Transverse colon (tissue), 4 donors: ENCODE data around the gene OLIG1. TPM values are rescaled to one million over a fixed set of nuclear protein-coding genes. Genes with fewer than 3 reads are reported as not detected.

Source experiments
- DNase-seq: peaks from one replicate; pipeline ENCODE4 v3.0.0-alpha.2; 2019
- H3K27ac ChIP-seq, 4 donors: fragments of 200-600 bp; sonication (generic); 2 replicates each; pipeline ENCODE4 v1.5.1; 2016 to 2018; ENCODE audit warnings: inconsistent platforms in 4 of 4
- H3K27me3 ChIP-seq: fragments of 200-600 bp; sonication (generic); 2 replicates; pipeline ENCODE4 v1.5.1; 2017; ENCODE audit warnings: inconsistent platforms
- H3K36me3 ChIP-seq, 4 donors: fragments of 200-600 bp; sonication (generic); 2 replicates each; pipeline ENCODE4 v1.5.1; 2017 to 2019; ENCODE audit warnings: inconsistent platforms in 4 of 4
- H3K4me1 ChIP-seq, 4 donors: fragments of 200-600 bp; sonication (generic); 2 replicates each; pipeline ENCODE4 v1.5.1; 2017 to 2020; ENCODE audit warnings: inconsistent platforms in 4 of 4
- H3K4me3 ChIP-seq, 4 donors: fragments of 200-600 bp; sonication (generic); 1 replicate in 1 of 4; 2 replicates in 3 of 4; pipeline versions ENCODE4 v1.5.1 to v1.6.1; 2017 to 2019; ENCODE audit warnings: inconsistent platforms in 4 of 4
- H3K9me3 ChIP-seq, 2 donors: fragments of 200-600 bp; sonication (generic); 2 replicates each; pipeline ENCODE4 v1.5.1; 2017 to 2019; ENCODE audit warnings: inconsistent platforms in 2 of 2
- EP300 ChIP-seq: sonication (generic); formaldehyde crosslinking; IDR thresholded peaks from one replicate; pipeline ENCODE4 v1.6.1; 2017; ENCODE audit warnings: antibody characterized with exemption, low read depth
- POLR2A ChIP-seq: fragments of 450-650 bp; IDR thresholded peaks from one replicate; pipeline ENCODE4 v1.6.1; 2016; ENCODE audit warnings: antibody characterized with exemption, mild to moderate bottlenecking, moderate library complexity
- POLR2AphosphoS5 ChIP-seq, 3 donors: sonication (generic); formaldehyde crosslinking; IDR thresholded peaks; one replicate each; pipeline ENCODE4 v1.6.1; 2016; ENCODE audit warnings: antibody characterized with exemption in 3 of 3
- WGBS, 2 donors: methylation state at CpG; one replicate each; pipeline ENCODE4 v1.1.5; 2018; ENCODE audit warnings: low coverage in 1 of 2; 5-methylcytosine and 5-hydroxymethylcytosine counted together
- in situ Hi-C, 4 donors: fragments of 200-750 bp; cut with MboI; loops; one replicate each; pipeline versions ENCODE4 v1.15.0 to v1.15.1; 2017; ENCODE audit warnings: low sequenced_read_pairs in 3 of 4, low pct_ligation_motif_present in 1 of 4, low pct_unique_long_range_greater_than_20kb in 1 of 4
- intact Hi-C: fragments of 100-400 bp; cut with DNase I; formaldehyde crosslinking; loops from one replicate; pipeline ENCODE4 v1.15.1; 2023; ENCODE audit warnings: low total_unique reads
- total RNA-seq, 4 donors: library from RNA; depleted of rRNA; stranded (reverse); fragments of >200 nt; gene quantifications; one replicate each; pipeline ENCODE4 v1.1.0, GENCODE V29; 2016
- TF ChIP-seq, protein P1 (sequence below), 5 experiments: fragments of 200-600 bp in 3 of 5; fragments of 450-650 bp in 2 of 5; sonication (generic) in 3 of 5; IDR thresholded peaks; 1 replicate in 2 of 5; 2 replicates in 3 of 5; pipeline ENCODE4 v1.5.1; 2016 to 2017; ENCODE audit warnings: antibody characterized with exemption in 5 of 5, inconsistent platforms in 3 of 5, mild to moderate bottlenecking in 2 of 5, moderate library complexity in 1 of 5

Gene OLIG1
- total RNA-seq, 4 donors from 2014 or later: not detected

DNA sequence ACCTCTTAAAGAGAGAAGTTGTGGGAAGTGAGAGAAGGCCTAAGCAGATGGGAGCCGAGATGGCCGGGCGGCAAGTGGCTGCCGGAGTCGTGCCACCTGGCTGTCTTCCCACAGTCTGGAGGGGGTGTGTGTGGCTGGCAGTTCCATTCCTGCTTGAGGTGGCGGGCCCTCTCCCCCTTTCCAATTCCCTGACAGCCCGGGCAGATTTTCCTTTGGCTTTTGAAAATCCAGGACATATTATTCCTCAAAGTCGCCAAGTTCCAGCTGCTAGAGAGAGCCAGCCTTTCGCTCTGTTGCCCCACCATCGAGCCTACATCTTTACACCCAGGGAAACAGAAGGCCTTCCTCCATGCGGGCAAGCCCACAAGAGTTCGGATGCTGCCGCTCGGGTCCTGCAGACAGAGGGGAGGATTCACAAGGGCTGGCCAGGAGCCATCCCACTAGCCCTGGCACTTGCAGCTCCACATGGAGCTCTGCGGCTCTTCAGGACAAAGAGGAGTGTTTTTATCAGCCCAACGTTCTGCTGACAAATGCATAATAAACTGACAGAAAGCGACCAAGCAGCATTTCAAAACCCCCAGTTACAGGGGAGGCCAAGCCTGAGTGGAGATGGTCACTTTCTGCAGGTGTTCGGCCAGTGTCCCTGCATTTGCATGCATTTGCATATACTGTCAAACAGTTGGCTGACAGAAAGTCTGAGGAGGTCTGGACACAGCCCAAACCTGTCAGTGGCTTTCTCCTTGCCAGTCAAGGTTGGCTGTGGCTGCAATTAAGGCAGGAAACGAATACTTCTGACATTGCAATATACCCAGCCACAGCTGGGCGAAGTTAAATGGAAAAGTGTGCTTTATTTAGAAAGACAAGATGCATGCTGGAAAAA is 45.9 kb downstream of the OLIG1 start:
- Histone ChIP-seq H3K27me3 (peaks cover 58% of the 10 kb centered on the region), H3K4me1 (no peaks in the 10 kb centered on the region)
- 80% methylated on average over 20 of the region's 20 CpGs; no CpG with 5 or more reads in 1 of the 2 donors for WGBS, 2 donors

DNA sequence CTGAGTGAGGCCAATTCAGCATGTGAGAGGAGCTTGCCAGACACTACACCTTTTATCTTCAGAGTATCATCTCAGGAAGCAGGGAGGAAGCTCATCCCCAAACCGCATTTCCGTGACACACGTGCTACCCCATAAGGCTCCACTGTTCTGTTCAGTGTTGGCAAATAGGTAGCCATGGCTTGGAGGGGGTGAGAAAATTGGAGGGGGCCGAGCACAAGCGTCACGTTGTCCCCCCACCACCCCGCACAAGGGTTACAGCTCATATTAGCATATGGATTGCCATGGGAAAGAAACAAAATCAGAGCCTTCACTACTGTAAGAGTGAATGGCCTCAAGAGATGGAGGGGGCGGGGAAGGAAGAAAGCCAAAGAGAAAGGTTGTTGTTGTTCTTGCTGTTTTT is 46.7 kb downstream of the OLIG1 start:
- no peak overlapping the region for H3K27ac ChIP-seq
- TF ChIP-seq POLR2AphosphoS5 (IDR thresholded peaks at IDR 0.05) (no peak), POLR2A (no peak), EP300 (no peak)
- TF ChIP-seq, protein P1, sequence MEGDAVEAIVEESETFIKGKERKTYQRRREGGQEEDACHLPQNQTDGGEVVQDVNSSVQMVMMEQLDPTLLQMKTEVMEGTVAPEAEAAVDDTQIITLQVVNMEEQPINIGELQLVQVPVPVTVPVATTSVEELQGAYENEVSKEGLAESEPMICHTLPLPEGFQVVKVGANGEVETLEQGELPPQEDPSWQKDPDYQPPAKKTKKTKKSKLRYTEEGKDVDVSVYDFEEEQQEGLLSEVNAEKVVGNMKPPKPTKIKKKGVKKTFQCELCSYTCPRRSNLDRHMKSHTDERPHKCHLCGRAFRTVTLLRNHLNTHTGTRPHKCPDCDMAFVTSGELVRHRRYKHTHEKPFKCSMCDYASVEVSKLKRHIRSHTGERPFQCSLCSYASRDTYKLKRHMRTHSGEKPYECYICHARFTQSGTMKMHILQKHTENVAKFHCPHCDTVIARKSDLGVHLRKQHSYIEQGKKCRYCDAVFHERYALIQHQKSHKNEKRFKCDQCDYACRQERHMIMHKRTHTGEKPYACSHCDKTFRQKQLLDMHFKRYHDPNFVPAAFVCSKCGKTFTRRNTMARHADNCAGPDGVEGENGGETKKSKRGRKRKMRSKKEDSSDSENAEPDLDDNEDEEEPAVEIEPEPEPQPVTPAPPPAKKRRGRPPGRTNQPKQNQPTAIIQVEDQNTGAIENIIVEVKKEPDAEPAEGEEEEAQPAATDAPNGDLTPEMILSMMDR (IDR thresholded peaks at IDR 0.05): no peak

More for the DNA sequence above, 45.9 kb downstream of the OLIG1 start:
- TF ChIP-seq EP300 (no peak), POLR2AphosphoS5 (IDR thresholded peaks at IDR 0.05) (no peak), POLR2A (no peak)
- TF ChIP-seq, protein P1 (IDR thresholded peaks at IDR 0.05): no peak
- intact Hi-C loops (no loop called here), in situ Hi-C loops (no loop called here)
- no peak for DNase-seq
- Histone ChIP-seq H3K27ac (no peak overlapping the region), H3K4me3 (no peak overlapping the region), H3K9me3 (no peaks in the 10 kb centered on the region), H3K36me3 (no peaks in the 10 kb centered on the region)

DNA sequence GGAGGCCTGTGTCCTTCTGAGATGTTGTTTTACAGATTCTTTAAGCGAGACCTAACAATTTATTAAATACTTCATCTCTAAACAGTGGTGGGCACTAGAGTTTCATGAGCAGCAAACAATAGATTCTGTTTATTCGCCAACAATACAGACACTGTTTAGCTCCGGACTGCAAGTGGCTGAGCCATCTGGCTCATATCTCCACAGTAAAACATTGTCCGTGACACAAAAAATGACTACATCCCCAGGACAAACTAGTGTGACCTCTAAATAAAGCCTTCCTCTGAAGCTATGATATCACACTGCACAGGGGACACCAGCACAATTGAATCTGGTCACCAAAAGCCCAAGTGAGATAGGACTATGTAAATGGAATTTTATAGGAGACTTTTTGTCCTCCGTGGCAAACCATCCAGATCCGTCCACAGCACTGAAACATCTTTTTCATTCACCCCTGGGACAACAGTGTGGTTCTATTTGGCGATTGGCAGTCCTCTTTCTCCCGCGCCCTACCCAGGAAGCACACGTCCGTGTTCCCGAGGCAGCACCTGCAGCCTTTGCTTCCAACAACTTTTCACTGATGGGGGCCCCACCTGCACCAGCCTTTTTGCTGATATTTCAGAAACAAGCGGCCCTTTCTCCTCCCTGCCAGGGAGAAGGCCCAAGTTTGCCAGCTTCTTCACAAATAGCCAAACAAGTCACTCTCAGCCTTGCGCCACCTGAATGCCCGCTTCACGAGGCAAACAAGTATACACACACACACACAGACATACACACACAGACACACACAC is 47.4 kb downstream of the OLIG1 start:
- Histone ChIP-seq H3K27ac (no peak overlapping the region), H3K9me3 (no peaks in the 10 kb centered on the region), H3K36me3 (no peaks in the 10 kb centered on the region), H3K4me3 (no peak overlapping the region), H3K4me1 (no peaks in the 10 kb centered on the region), H3K27me3 (peaks cover 54% of the 10 kb centered on the region)
- no peak for TF ChIP-seq POLR2A
- no peak for TF ChIP-seq EP300
- TF ChIP-seq, protein P1 (IDR thresholded peaks at IDR 0.05): no peak
- no peak for TF ChIP-seq POLR2AphosphoS5 (IDR thresholded peaks at IDR 0.05)
- WGBS, 2 donors: 55 to 74% methylated on average over 2 to 16 of the region's 16 CpGs
- no peak for DNase-seq
- in situ Hi-C loops: no loop called here
- intact Hi-C loops: no loop called here

More for the DNA sequence above, 46.7 kb downstream of the OLIG1 start:
- WGBS, 2 donors: 67 to 83% methylated on average over 1 to 8 of the region's 8 CpGs
- Histone ChIP-seq H3K36me3 (no peaks in the 10 kb centered on the region), H3K27me3 (peaks cover 54% of the 10 kb centered on the region), H3K9me3 (no peaks in the 10 kb centered on the region), H3K4me3 (no peak overlapping the region), H3K4me1 (no peaks in the 10 kb centered on the region)
- intact Hi-C loops (no loop called here), in situ Hi-C loops (no loop called here)
- DNase-seq: no peak

Other genes starting within 250 kb of the OLIG1 start
- gene OLIG2, start 44.2 kb upstream of the OLIG1 start, total RNA-seq: not detected
- gene IFNAR2, start 159.8 kb downstream of the OLIG1 start, total RNA-seq: 10 to 100 TPM in 1 of 4 donors, 1 to 10 TPM in 2, under 1 TPM in 1; 0.20 to 16.5 (median 5.1) TPM
- 100 to 1,000 TPM in 1 of 4 donors, 10 to 100 TPM in 3; 15.7 to 104 (median 63.2) TPM for gene IL10RB, start 196.2 kb downstream of the OLIG1 start, total RNA-seq